ENCODE measurements around the gene CIBAR2.

The CIBAR2 gene

GRCh38 chr16:85067426-85067825 lies 44.8 kb downstream of the CIBAR2 start:
- DNase-seq (ENCODE audit: insufficient read length, low spot score) (no peak), FAIRE-seq (no peak)
- no peak for TF ChIP-seq CTCF (IDR thresholded peaks at IDR 0.05; ENCODE audit: insufficient read depth, missing control alignments)

DNA sequence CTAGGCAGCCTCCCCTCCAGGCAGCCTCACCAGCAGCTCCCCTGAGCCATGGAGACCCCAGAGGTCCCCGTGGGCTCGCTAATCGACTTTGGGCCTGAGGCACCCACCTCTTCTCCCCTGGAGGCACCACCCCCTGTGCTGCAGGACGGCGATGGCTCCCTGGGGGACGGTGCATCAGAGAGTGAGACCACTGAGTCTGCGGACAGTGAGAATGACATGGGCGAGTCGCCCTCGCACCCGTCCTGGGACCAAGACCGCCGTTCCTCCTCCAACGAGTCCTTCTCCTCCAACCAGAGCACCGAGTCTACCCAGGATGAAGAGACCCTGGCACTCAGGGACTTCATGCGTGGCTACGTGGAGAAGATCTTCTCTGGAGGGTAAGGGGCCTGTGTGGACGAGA lies 45.2 kb downstream of the CIBAR2 start:
- FAIRE-seq (no peak), DNase-seq (ENCODE audit: insufficient read length, low spot score) (no peak)
- TF ChIP-seq CTCF (IDR thresholded peaks at IDR 0.05; ENCODE audit: insufficient read depth, missing control alignments) = no peak

DNA sequence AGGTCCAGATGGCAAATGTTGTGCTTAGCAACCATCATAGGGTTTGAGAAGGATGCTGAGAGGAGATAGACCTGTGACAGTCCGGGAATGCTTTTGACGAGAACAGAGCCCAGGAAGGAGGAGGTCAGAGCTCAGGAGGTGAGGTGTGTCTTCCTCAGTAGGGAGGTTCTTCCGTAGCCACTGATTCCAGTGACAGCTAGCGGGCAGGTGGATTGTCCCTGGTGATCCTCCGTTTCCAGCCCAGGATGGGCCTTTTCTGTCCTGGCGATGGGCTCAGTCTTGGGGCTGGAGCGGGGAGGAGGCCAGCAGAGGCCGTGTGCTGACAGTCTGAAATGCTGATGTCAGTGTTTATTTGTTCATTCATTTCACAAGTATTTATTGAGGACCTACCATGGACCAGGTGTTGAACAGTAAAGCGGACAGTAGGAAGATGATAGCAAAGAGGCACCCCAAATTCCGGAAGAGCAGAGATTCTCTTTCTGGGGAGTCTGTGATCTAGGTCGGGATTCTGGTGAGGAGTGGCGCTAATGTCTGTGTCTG lies 45.9 kb downstream of the CIBAR2 start:
- no peak for DNase-seq (ENCODE audit: insufficient read length, low spot score)
- FAIRE-seq = no peak
- no peak for TF ChIP-seq CTCF (IDR thresholded peaks at IDR 0.05; ENCODE audit: insufficient read depth, missing control alignments)

GRCh38 chr16:85065099-85065498 lies 47.2 kb downstream of the CIBAR2 start:
- TF ChIP-seq CTCF (IDR thresholded peaks at IDR 0.05; ENCODE audit: insufficient read depth, missing control alignments) = no peak
- DNase-seq (ENCODE audit: insufficient read length, low spot score) = no peak
- no peak for FAIRE-seq

- FAIRE-seq (no peak), DNase-seq (ENCODE audit: insufficient read length, low spot score) (no peak)
- no peak for TF ChIP-seq CTCF (IDR thresholded peaks at IDR 0.05; ENCODE audit: insufficient read depth, missing control alignments)
These were observed 48.1 kb downstream of the CIBAR2 start for GRCh38 chr16:85064186-85064585.

- FAIRE-seq (no peak), DNase-seq (ENCODE audit: insufficient read length, low spot score) (no peak)
- TF ChIP-seq CTCF (IDR thresholded peaks at IDR 0.05; ENCODE audit: insufficient read depth, missing control alignments) = no peak
These were observed 49.4 kb downstream of the CIBAR2 start for GRCh38 chr16:85062845-85063244.

DNA sequence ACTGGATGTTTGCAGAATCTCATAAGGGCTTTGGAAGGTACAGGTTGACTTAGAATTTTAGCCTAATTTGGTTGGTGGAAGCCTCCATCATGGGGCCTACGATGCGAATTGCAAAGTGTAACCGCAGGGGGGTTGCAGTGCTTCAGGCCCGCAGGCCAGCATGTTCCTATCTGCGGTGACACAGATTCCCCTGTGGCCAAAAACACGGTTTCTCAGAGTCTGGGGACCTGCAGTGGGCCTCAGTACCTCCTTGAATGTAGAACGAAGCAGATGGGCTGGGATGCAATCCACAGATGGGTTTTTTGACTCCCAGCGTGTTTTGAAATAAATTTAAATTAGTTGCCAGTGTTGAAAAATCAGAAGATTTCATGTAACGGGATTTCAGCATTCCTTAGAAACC lies 49.9 kb downstream of the CIBAR2 start:
- no peak for DNase-seq (ENCODE audit: insufficient read length, low spot score)
- no peak for TF ChIP-seq CTCF (IDR thresholded peaks at IDR 0.05; ENCODE audit: insufficient read depth, missing control alignments)
- no peak for FAIRE-seq

Measured in D721Med (cell line).